ENCODE data around the gene OSBPL5.

Gene OSBPL5

GRCh38 chr11:3155691-3156258 lies 9.3 kb downstream of the OSBPL5 start:
- Histone ChIP-seq H3K4me3 (ENCODE audit: insufficient read length, low read depth) (no peak overlapping the region), H3K27me3 (ENCODE audit: insufficient read depth, insufficient read length) (no peaks in the 10 kb centered on the region), H3K4me1 (ENCODE audit: insufficient read depth, insufficient read length) (peaks cover 55% of the 10 kb centered on the region), H3K9me3 (ENCODE audit: insufficient read depth, low read length) (no peaks in the 10 kb centered on the region), H3K9ac (ENCODE audit: insufficient read length, low read depth) (peak overlapping the region; percentile 57), H3K36me3 (ENCODE audit: insufficient read depth, insufficient read length, low read length) (peaks cover 31% of the 10 kb centered on the region)
- TF ChIP-seq ZNF274 (IDR thresholded peaks at IDR 0.05; ENCODE audit: low read depth, low read length), result no peak
- no peak for TF ChIP-seq YY1 (IDR thresholded peaks at IDR 0.05; ENCODE audit: insufficient read depth, insufficient read length)
- TF ChIP-seq SUZ12 (IDR thresholded peaks at IDR 0.05; ENCODE audit: extremely low read depth, insufficient read depth, insufficient read length), result no peak
- no peak for DNase-seq (ENCODE audit: low read depth, low spot score)

- Histone ChIP-seq H3K9me3 (ENCODE audit: insufficient read depth, low read length) (no peaks in the 10 kb centered on the region), H3K4me3 (ENCODE audit: insufficient read length, low read depth) (no peak overlapping the region), H3K27me3 (ENCODE audit: insufficient read depth, insufficient read length) (no peaks in the 10 kb centered on the region), H3K4me1 (ENCODE audit: insufficient read depth, insufficient read length) (peaks cover 60% of the 10 kb centered on the region), H3K9ac (ENCODE audit: insufficient read length, low read depth) (peak overlapping the region; percentile 71), H3K36me3 (ENCODE audit: insufficient read depth, insufficient read length, low read length) (peaks cover 36% of the 10 kb centered on the region)
- TF ChIP-seq ZNF274 (IDR thresholded peaks at IDR 0.05; ENCODE audit: low read depth, low read length), result no peak
- TF ChIP-seq YY1 (IDR thresholded peaks at IDR 0.05; ENCODE audit: insufficient read depth, insufficient read length), result no peak
- TF ChIP-seq SUZ12 (IDR thresholded peaks at IDR 0.05; ENCODE audit: extremely low read depth, insufficient read depth, insufficient read length), result no peak
- no peak for DNase-seq (ENCODE audit: low read depth, low spot score)
Observed at GRCh38 chr11:3155216-3155615, 9.9 kb downstream of the OSBPL5 start.

DNA sequence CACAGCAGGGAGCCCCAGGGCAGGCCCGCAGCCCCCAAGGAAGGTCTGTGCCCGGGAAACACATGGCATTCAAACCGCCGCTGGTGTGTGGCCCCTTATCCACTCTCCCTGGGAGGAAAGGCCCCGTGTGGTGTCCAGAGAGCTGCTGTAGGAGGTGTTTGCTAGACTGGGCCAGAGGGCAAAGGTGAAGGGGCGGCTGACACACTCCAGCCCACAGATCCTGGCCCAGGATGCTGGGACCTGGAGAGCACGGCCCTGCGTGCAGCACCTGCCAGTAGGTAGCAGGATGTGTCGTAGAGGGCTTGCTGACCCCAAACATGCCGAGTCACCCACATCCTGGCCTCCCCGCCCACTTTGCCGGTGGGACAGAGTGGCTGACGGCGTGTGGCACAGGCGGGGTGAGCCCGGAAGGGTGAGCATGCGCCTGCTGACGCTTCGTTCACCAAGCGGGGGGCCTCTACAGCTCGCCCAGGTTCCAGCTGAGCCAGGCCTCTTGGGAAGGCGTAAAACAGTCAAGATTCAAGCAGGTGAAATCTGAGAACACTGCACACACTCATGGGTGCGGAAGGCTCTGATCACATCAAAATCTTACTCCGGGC lies 11.0 kb downstream of the OSBPL5 start:
- no peaks in the 10 kb centered on the region for H3K27me3 ChIP-seq (ENCODE audit: insufficient read depth, insufficient read length)
- peaks cover 64% of the 10 kb centered on the region for H3K4me1 ChIP-seq (ENCODE audit: insufficient read depth, insufficient read length)
- no peak for DNase-seq (ENCODE audit: low read depth, low spot score)
- H3K36me3 ChIP-seq (ENCODE audit: insufficient read depth, insufficient read length, low read length), result peaks cover 40% of the 10 kb centered on the region
- no peaks in the 10 kb centered on the region for H3K9me3 ChIP-seq (ENCODE audit: insufficient read depth, low read length)
- no peak overlapping the region for H3K9ac ChIP-seq (ENCODE audit: insufficient read length, low read depth)
- no peak overlapping the region for H3K4me3 ChIP-seq (ENCODE audit: insufficient read length, low read depth)
- no peak for TF ChIP-seq YY1 (IDR thresholded peaks at IDR 0.05; ENCODE audit: insufficient read depth, insufficient read length)
- TF ChIP-seq SUZ12 (IDR thresholded peaks at IDR 0.05; ENCODE audit: extremely low read depth, insufficient read depth, insufficient read length), result no peak
- no peak for TF ChIP-seq ZNF274 (IDR thresholded peaks at IDR 0.05; ENCODE audit: low read depth, low read length)

GRCh38 chr11:3153291-3153861 lies 11.7 kb downstream of the OSBPL5 start:
- Histone ChIP-seq H3K9ac (ENCODE audit: insufficient read length, low read depth) (no peak overlapping the region), H3K36me3 (ENCODE audit: insufficient read depth, insufficient read length, low read length) (peaks cover 38% of the 10 kb centered on the region), H3K4me1 (ENCODE audit: insufficient read depth, insufficient read length) (peaks cover 62% of the 10 kb centered on the region), H3K4me3 (ENCODE audit: insufficient read length, low read depth) (no peak overlapping the region), H3K27me3 (ENCODE audit: insufficient read depth, insufficient read length) (no peaks in the 10 kb centered on the region), H3K9me3 (ENCODE audit: insufficient read depth, low read length) (no peaks in the 10 kb centered on the region)
- DNase-seq (ENCODE audit: low read depth, low spot score), result no peak
- TF ChIP-seq ZNF274 (IDR thresholded peaks at IDR 0.05; ENCODE audit: low read depth, low read length) (no peak), SUZ12 (IDR thresholded peaks at IDR 0.05; ENCODE audit: extremely low read depth, insufficient read depth, insufficient read length) (no peak), YY1 (IDR thresholded peaks at IDR 0.05; ENCODE audit: insufficient read depth, insufficient read length) (no peak)

GRCh38 chr11:3152471-3153110 lies 12.5 kb downstream of the OSBPL5 start:
- DNase-seq (ENCODE audit: low read depth, low spot score), result no peak

DNA sequence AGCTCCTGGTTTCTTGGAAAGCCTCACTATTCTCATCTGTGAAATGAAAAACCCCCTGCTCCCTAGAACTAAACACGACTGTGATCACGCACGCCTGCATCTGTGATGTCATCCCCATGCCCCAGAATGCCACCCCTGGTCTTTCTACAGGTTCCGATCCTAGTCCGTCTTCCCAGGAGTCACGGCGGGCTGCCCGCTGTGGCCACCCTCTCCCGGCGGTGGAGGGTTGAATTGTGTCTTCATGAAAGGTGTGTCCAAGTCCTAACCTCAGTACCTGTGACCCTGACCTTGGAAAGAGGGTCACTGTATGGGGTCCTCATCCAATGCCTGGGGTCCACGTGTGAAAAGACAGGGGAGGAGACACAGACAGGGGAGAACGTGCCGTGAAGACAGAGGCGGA lies 14.4 kb downstream of the OSBPL5 start:
- DNase-seq (ENCODE audit: low read depth, low spot score), result no peak
- Histone ChIP-seq H3K4me1 (ENCODE audit: insufficient read depth, insufficient read length) (peaks cover 55% of the 10 kb centered on the region), H3K9ac (ENCODE audit: insufficient read length, low read depth) (no peak overlapping the region), H3K4me3 (ENCODE audit: insufficient read length, low read depth) (no peak overlapping the region), H3K36me3 (ENCODE audit: insufficient read depth, insufficient read length, low read length) (peaks cover 29% of the 10 kb centered on the region), H3K9me3 (ENCODE audit: insufficient read depth, low read length) (no peaks in the 10 kb centered on the region), H3K27me3 (ENCODE audit: insufficient read depth, insufficient read length) (no peaks in the 10 kb centered on the region)
- TF ChIP-seq YY1 (IDR thresholded peaks at IDR 0.05; ENCODE audit: insufficient read depth, insufficient read length) (no peak), SUZ12 (IDR thresholded peaks at IDR 0.05; ENCODE audit: extremely low read depth, insufficient read depth, insufficient read length) (no peak), ZNF274 (IDR thresholded peaks at IDR 0.05; ENCODE audit: low read depth, low read length) (no peak)

More at GRCh38 chr11:3152471-3153110, 12.5 kb downstream of the OSBPL5 start:
- no peaks in the 10 kb centered on the region for H3K9me3 ChIP-seq (ENCODE audit: insufficient read depth, low read length)
- H3K4me3 ChIP-seq (ENCODE audit: insufficient read length, low read depth), result no peak overlapping the region
- no peaks in the 10 kb centered on the region for H3K27me3 ChIP-seq (ENCODE audit: insufficient read depth, insufficient read length)
- no peak for TF ChIP-seq YY1 (IDR thresholded peaks at IDR 0.05; ENCODE audit: insufficient read depth, insufficient read length)
- no peak for TF ChIP-seq ZNF274 (IDR thresholded peaks at IDR 0.05; ENCODE audit: low read depth, low read length)
- no peak for TF ChIP-seq SUZ12 (IDR thresholded peaks at IDR 0.05; ENCODE audit: extremely low read depth, insufficient read depth, insufficient read length)
- H3K36me3 ChIP-seq (ENCODE audit: insufficient read depth, insufficient read length, low read length), result peaks cover 36% of the 10 kb centered on the region
- peak overlapping the region; percentile 39 for H3K9ac ChIP-seq (ENCODE audit: insufficient read length, low read depth)
- H3K4me1 ChIP-seq (ENCODE audit: insufficient read depth, insufficient read length), result peaks cover 56% of the 10 kb centered on the region

DNA sequence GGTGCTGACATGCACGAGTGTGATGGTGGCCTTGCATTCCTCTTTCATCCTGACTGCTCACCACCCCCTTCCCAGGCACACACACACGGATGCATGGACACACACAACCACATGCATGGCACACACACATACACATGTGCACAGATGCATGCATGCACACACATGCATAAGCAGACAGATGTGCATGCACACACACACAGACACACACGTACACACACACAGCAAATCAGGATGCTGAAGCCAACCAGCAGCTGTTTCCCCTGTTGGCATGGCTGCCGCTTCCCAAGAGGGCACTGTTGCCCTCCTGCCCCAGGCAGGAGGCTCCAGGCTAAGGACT lies 15.3 kb downstream of the OSBPL5 start:
- Histone ChIP-seq H3K27me3 (ENCODE audit: insufficient read depth, insufficient read length) (no peaks in the 10 kb centered on the region), H3K36me3 (ENCODE audit: insufficient read depth, insufficient read length, low read length) (peaks cover 37% of the 10 kb centered on the region), H3K9ac (ENCODE audit: insufficient read length, low read depth) (no peak overlapping the region), H3K4me3 (ENCODE audit: insufficient read length, low read depth) (no peak overlapping the region), H3K9me3 (ENCODE audit: insufficient read depth, low read length) (no peaks in the 10 kb centered on the region), H3K4me1 (ENCODE audit: insufficient read depth, insufficient read length) (peaks cover 57% of the 10 kb centered on the region)
- DNase-seq (ENCODE audit: low read depth, low spot score), result no peak
- TF ChIP-seq ZNF274 (IDR thresholded peaks at IDR 0.05; ENCODE audit: low read depth, low read length) (no peak), YY1 (IDR thresholded peaks at IDR 0.05; ENCODE audit: insufficient read depth, insufficient read length) (no peak), SUZ12 (IDR thresholded peaks at IDR 0.05; ENCODE audit: extremely low read depth, insufficient read depth, insufficient read length) (no peak)
